DMS53 treated with DMSO at 0.1 percent for 48 hours (cell line): ENCODE measurements around the gene PGAP6.
"Not testable (repeated sequence)": the region's sequence is repeated elsewhere in the genome, so short reads cannot be mapped to it uniquely, and the experiment has no call there.

Experiments used
- DNase-seq: peaks from one replicate; lab custom pipeline; 2025; ENCODE audit not compliant: unreplicated experiment; lab: John Stamatoyannopoulos, UW

PGAP6 gene

DNA sequence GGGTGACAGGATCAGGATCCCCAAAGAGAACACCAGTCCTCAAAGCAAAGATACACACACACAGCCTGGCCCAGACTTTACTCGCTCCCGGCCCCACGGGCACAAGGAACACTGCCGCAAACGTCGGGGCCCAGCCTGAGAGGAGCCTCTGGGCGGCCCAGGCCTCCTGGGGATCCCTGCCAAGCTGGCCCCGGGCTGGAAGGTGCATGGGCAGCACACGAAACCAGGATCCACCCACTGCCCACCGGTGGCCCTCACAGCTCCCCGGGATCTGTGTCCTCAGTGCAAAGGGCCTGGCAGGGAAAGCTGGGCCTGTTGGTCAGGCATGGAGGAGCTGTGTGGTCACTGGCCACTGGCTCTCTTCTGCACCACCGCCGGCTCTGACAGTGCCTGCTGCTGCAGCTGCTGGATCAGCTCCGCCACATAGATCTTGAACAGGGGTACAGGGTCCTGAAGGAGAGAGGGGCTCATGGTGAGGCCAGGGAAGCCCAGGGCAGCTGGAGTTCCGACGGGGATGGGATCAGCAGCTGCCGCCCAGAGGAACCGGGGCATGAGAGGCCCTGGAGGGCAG is 14.4 kb downstream of the PGAP6 start:
- DNase-seq = no peak

DNA sequence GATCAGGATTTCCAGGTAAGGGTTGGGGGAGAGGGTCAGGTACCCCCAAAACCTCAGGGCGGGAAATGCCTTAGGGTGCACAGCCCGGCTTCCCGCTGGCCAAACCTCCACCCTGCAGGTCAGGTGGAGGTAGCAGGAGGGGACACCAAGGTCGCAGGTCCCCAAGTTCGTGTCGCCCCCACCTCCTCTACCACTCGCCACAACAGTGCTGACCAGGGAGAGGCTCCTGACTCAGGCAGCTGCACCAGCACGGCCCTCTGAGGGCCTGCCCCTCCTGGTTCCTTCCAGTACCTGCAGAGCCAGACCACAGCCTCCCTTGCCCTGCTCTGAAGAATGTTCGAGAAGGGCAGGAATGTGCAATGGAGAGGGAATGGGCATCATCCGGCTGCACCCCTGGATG is 15.3 kb downstream of the PGAP6 start:
- no peak for DNase-seq

DNA sequence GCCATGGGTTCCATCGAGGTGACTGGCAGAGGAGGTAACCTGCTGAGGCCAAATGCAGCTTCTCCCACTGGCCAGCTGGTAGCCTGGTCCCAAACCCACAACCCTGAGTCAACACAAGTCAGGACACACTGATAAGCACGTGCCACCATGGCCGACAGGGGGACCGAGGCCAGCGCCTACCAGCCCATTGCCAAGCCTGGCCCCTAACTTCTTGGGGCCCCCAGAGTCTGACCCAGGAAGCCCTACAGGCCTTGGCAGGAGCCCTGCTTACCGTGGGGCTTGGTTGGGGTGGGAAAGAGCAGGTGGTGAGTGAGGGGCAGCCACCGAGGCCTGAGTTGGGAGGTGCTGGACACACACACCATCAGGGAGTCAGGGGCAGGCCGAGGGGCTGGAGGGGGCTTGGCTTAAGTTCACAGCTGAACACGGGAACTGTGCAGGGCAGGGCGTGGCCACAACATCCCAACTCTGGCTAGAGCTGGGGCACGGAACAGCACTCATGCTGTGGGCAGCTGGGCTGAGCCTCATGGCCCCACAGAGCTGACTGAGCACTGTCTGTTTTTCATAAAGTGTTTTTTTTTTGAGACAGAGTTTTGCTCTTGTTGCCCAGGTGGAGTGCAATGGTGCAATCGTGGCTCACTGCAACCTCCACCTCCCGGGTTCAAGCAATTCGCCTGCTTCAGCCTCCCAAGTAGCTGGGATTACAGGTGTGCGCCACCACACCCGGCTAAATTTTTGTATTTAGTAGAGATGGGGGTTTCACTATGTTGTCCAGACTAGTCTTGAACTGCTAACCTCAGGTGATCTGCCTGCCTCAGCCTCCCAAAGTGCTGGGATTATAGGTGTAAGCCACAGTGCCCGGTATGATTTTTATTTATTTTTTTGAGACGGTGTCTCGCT is 16.9 kb downstream of the PGAP6 start:
- no peak for DNase-seq

DNA sequence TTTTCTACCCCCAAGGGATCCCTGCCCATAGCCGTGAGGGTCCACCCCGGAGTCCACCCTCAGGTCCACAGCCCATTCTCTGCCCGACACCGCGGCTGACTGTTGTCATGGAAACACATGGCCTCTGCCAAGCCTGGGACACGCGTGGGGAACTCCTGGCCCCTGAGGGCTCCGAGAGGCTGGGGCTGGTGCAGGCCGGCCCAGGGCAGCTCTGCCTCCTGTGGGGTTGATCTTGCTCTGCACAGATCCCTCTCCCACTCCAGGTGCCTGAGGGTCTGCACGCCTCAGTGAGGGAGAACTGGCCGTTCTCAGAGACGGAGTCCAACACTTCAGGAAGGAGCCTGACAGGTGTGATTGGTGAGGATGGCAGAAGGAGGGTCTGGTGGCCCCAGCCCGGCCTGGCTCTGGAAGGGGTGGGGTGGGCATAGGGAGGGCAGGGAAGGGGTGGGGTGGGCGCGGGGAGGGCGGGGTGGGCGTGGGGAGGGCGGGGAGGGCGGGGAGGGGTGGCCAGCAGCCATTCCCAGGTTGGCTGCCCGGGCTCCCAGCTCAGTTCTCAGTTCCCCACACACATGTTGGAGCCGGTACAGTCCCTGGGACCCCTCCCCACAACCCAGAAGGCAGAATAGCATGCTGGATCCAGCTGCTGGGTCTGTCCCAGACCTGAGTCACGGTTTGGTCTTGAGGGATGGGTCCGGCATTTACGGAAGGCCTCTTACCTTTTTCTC is 17.9 kb downstream of the PGAP6 start:
- DNase-seq = no peak

DNA sequence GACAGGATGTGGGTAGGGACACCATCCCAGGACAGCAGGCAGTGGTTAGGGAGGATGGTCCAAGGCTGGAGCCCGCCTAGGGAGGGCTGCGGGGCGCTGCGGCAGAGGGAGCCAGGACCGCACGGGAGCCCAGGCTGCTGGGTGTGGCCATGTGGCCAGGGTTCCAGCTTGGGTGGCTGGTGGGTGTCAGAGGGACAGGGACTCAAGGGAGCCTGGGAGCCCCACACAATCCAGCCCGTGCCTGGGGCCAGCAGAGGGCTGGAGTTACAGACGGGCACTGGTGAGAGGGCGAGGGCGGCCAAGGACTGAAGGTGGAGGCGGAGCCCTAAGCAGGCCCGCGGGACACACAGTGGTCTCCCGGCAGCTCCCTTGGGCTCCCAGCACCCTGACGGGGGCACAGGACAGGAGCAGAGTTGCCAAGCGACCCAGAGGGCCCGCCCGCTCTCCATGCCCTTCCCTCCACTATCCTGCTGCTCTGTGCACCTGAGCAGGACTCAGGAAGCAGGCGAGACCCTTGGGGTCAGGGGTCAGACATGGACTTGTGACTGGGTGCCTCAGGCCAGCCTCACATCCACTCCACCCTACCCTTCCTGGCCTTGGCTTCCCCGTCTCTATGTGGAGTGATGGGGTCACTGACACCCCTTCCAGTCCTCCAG is 18.5 kb downstream of the PGAP6 start:
- DNase-seq = no peak

DNA sequence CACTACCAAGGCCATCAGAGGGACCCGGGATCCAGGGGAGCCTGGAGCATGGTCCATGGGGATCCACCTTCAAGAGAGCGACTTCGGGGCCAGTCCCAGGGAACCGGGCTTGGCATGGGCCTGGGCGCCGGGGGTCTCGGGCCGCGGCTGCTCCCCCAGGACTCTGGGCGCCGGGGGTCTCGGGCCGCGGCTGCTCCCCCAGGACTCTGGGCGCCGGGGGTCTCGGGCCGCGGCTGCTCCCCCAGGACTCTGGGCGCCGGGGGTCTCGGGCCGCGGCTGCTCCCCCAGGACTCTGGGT is 19.1 kb downstream of the PGAP6 start:
- DNase-seq = not testable (repeated sequence)

DNA sequence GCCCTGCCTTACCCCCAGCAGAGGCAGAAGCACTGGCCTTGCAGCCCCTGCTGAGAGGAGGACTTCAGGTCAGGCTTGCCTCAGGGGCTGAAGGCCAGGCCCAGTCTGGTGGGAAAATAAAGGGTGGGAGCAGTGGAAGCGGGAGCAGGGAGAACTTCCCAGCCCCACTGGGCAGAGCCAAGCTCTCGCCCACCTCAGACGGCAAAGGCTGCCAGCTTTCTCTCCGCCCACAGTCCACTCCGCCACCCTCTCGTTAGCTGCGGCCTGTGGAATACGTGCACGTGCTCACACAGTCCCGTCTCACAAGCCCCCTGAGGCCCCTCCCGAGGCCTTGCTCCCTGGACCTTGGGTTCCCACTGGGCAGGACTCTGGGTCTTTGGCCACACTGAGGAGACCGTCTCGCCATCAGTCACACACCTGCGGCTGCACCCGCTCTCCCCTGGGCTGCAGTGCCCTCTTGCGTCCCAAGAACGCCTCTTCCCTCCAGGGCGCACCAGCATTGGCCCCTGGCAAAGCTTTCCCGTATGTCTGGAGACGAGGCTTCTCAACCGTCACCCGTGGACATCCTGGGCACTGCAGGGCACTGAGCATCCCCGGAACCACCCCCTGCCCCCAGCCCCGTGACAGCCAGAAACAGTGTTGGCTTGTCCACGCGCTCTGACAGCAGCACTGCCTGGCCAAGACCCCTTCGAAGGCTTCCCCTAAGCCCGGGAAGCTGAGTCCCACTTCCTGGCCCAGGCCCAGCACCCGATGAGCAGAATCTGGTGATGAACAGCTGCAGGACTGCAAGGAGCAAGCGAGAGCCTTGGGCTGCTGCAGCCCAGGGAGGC is 19.7 kb downstream of the PGAP6 start:
- DNase-seq = peak; percentile 75

DNA sequence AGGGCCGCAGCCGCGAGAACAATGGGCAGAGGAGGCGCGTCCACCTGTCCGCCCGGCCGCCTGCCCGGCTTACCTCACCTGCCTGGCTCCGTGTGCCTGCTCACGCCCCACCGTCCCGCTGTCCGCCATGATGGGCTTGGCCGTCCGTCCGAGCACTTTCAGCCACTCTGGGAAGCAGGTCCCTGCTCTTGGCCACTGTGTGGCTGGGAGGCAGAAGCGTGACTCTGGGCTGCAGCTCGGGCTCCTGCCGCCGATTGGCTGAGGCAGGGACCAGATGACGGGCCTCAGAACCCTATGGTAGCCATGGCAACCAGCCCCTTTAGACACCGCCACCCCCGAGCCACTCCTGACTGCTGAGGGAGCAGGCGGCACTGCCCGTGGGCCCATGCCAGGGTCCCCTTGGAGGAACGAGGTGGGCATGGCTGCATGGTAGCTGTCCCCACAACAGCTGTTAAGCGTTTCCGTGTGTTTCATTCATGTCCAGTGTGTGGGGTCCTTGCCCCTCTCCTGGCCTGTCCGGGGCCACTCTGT is 20.4 kb downstream of the PGAP6 start:
- DNase-seq = peak; percentile 29

DNA sequence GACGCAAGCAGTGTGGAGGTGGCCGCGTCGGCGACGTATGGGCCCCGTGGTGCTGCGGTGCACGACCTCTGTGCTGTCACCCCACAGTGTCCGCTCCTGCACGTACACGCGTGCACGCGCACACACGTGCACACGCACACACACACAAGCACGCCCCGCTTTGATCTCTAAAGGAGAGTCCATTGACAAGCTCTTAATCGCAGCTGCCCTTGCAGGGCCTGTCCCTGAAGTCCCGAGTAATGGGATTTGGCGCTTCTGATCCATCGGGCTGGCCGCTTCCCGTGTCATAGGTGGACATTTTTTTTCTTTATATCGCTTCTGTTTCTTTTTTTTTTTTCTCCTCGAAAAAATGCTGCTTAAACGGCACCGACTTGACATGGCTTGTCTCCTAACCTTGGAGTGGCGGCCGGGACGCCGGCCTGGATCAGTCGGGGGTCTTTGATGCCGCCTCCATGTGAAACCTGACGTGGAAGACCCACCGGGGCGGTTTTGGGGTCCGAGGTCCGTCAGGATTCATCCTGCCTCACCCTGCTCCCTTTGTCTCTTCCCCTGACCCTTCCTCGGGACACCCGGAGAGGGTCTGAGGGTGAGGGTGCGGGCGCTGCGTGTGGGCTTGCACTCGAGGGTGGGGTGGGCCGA is 21.0 kb downstream of the PGAP6 start:
- DNase-seq = no peak

DNA sequence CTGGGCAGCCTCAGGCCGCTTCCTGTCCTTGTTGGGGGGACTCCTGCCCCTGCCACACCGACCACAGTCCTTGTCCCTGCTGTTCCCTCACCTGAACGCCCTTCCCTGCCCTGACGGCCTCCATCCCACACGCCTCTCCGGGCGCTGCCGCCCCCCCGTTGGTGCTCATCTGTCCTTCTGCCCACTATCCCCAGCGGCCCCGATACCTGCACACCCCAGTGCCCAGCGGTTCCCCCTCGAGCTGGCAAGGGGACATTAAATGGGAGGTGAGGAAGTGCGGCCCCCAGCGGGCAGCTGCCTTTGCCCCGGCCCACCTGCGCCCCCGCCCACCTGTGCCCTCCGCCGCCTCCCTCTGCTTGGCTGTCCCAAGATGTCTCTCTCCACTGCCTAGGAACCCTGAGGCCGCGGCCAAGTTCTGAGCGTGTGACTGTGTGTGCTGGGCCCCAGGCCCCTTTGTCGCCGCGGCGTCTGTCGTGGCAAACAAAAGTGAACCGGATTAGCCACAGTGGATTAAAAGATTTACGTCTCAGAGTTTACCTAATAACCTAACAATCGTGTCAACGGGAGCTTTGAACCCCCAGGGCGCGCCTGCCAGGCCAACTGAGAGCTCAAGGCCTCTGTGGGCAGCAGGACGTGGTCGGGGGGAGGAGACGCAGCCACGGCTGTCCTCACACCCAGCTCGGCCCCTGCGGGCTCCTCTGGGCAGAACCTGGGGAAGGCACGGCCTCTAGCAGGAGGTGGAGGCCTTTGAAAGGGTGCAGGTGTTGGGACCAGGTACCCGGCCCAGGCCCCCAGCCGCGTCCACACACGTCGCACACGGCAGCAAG is 21.7 kb downstream of the PGAP6 start:
- no peak for DNase-seq

DNA sequence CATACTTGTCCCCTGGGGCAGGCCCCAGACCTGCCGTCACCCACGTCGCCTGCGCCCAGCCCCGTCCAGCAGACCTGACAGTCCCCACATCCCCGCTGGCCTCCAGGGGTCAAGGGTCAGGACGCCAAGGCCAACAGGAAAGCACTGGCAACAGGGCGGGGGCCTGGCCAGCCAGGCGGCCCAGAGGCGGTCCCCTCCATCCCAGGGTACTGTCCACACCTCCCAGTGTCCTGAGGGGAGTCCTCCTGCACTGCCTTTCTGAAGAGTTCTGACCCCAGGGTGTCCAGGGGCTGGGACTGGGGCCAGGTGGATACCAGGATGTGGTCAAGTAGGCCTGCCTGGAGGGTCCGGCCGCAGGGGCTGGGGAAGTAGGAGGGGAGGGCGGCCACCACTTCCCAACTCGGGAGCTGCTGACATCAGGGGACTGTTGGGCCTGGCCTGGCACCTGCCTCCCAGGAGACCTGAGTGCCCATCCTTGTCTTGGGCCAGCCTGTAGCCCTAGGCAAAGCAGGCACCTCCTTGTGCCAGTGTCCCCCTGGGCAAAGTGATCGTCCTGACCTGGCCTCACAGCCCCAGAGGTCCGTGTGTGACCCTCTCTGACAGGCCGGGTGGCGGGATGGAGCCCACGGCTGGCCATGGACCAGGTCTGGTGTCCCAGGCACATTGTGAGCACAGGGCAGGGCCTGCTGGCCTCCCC is 22.6 kb downstream of the PGAP6 start:
- DNase-seq = no peak

DNA sequence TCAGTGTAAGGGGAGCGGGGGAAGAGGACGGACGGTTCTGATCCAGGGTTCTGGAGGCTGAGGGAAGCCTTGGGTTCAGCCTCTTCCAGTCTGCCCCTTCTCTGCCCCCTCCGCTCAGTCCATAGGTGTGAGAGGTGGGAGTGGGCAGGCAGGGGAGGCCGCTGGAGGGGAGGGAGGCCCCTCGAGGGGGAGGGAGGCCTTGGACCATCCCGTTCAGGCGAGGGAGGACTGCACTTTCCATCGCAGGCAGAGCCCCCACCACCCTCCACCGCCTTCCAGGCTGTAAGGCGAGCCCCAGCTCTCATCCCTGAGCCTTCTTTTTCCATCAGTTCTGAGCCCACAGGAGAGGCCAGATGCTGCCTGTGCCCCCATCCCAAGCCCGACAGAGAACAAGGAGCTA is 25.0 kb downstream of the PGAP6 start:
- no peak for DNase-seq

DNA sequence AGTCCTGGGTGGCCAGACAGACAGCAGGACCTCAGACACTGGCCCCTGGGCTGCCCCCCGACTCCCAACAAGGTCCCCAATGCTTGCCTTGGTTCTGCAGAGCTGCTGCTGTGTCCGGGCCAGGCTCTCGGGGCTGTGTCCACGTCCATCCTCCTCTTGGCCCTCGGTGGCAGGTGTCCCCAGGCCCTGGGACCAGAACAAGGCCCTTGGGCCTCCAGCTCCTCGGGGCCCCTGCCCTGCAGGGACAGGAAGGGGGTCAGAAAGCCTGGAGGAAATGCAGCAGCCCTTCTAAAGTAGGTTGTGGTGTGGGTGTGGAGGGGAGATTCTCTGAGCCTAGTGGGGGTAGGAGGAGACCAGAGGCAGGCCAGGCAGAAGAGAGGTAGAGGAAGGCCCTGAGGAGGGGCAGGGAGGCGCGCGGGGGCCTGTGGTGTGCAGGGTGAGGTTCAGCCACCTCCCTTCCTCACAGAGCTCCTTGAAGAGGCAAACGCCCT is 26.8 kb downstream of the PGAP6 start:
- no peak for DNase-seq

DNA sequence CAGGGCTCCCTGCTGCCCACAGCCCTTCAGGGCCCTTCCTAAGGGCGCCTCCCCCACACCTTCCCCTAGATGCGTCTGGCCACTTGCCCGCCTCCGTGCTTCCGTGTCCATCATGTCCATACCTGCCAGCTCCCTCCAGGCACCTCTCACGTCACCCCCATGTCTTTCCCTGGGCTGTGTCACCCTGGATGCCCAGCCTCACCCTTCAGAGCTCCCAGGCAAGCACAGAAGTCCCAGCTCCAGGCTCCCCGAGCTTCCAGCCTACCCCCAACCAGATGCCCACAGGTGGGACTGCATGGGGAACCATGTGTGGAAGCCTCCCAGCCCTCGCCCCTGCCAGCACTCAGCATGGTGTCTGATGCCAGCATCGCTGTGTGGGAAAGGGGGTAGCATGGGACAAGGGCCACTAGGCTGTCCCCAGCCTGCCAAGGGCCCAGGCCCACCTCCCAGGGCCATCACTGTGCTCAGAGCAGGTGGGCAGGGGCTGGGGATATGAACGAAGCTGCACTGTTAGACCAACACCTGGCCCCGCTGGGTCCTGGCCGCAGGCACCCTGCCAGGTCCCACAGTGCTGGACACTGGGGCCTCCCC is 27.4 kb downstream of the PGAP6 start:
- no peak for DNase-seq

DNA sequence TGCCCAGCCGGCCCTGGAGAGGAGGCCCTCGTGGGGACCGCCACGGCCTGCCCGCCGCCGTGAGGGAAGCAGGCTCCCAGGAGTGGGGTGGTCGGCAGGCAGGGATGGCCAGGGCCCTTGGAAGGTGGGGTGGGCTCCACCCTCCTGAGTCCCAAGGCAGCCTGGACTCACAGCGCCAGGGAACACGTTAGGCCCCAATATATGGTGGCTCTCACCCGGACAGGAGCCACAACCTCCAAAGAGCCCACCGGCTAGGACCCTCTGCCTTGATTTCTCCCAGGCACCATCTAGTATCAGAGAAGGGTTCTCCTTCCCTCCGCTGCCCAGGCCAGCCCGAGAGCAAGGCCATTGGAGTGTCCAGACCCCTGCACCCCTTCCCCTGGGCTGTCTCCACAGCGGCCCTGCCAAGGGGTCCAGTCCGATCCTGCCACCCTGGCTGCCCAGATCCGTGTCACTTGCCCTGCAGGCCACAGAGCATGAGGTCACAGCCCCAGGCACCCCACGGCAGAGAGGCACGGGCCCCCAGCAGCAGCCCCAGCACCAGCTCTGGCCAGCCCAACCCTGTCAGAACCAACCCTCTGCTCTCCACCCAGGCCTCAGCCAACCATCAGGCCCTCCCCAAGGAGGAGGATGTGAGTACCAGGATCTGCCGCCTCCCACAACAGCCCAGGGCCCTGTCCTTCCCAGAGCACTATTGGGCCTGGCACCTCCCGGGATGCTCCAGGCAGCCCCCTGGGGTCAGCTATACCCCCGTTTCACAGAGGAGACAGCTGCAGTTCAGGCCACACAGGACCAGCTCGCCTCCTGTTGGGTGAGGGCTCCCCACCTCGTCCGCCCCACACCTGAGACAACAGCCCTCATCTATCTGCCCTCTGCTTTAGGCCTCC is 28.1 kb downstream of the PGAP6 start:
- DNase-seq = no peak

DNA sequence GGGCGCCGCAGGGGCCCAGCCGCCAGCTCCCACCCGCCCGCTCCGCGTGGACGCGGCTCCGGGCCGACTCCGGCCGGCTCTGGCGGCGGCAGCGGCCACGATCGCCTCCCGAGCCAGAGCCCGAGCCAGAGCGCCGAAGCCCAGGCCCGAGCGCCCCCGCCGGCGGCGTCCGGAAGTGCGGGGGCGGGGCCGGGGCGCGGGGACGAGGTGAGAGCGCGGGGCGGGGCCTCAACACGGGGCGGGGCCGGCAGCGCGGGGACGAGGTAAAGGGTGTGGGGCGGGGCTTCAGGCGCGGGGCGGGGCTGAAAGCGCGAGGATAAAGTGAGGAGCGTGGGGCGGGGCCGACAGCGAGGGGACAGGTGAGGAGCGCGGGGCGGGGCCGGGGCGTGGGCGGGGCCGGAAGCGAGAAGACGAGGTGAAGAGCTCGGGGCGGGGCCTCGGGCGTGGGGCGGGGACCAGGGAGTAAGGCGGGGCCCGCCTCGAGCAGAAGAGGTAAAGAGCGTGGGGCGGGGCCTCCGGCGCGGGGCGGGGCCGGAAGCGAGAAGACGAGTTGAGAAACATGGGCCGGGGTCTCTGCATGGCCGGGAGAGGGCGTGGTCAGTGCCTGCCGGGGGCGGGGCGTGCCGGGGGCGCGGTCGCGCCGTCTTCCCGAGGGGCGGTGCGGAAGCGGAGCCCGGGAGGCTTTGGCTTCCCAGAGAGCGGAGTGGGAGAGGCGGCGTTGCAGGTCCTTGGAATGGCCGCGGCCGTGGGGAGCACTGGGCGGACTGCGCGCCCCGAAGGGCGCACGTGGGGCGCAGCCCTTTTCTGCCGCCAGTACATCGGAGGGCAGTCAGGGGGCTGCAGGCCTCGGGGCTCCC is 29.0 kb downstream of the PGAP6 start, which contains the start of gene AXIN1:
Gene AXIN1 (minus strand): TSS at position 177 of the 857 bp plus-strand sequence. CDS start 5,698 bp downstream, outside the sequence.
- peak; percentile 89 for DNase-seq
